ENCODE results near the gene OR1D5. TPM values are rescaled to one million over a fixed set of nuclear protein-coding genes. Genes with fewer than 3 reads are reported as not detected.
A peak's percentile ranks its signal among the peaks of the same experiment; 100 is the strongest.

The OR1D5 gene
- total and polyA plus RNA-seq, 5 experiments from 2014 or later: not detected

DNA sequence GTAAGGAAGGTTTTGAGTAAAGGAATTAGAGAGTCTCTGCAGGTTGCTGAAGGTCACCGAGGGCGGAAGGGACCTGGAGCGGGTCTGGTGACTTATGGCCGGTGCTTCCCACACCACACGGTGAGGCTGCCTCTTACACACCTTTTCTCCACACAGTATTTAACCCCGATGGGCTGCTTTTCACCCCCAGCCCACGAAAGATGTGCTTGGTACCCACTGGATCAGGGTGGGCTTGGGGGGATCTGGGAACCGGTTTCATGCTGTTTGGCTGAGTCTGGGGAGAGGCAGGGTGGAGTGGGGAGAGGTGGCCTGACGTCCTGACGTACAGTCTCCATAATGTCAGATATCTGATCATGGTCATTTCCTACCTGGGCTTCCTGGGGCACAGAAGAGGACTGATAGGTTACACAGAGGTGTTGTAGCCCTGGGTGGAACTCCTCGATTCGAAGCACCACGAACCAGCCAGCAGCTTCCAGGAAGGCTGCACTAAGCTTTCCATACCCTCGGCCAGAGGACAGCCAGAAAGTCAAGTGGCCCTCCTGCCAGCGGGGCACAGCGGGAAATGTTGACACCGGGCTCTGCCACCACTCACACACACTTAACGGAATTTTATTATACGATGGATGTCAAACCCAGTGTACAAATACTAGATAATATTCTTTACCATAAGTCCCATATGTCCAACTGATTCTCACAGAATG lies 34.0 kb downstream of the OR1D5 start:
- DNase-seq (no peak), ATAC-seq (no peak)
- POLR2A ChIA-PET: no interaction called here
- no peak overlapping the region for H3K27ac Mint-ChIP-seq
- H3K4me3 Mint-ChIP-seq: no peak overlapping the region
- H3K36me3 Mint-ChIP-seq: peaks cover 1 to 33% (median 14%) of the 10 kb centered on the region in 3 donors
- H3K4me1 Mint-ChIP-seq: no peaks in the 10 kb centered on the region
- no peaks in the 10 kb centered on the region for H3K27me3 Mint-ChIP-seq
- peaks cover 0 to 2% (median 0%) of the 10 kb centered on the region in 9 donors for H3K9me3 Mint-ChIP-seq

DNA sequence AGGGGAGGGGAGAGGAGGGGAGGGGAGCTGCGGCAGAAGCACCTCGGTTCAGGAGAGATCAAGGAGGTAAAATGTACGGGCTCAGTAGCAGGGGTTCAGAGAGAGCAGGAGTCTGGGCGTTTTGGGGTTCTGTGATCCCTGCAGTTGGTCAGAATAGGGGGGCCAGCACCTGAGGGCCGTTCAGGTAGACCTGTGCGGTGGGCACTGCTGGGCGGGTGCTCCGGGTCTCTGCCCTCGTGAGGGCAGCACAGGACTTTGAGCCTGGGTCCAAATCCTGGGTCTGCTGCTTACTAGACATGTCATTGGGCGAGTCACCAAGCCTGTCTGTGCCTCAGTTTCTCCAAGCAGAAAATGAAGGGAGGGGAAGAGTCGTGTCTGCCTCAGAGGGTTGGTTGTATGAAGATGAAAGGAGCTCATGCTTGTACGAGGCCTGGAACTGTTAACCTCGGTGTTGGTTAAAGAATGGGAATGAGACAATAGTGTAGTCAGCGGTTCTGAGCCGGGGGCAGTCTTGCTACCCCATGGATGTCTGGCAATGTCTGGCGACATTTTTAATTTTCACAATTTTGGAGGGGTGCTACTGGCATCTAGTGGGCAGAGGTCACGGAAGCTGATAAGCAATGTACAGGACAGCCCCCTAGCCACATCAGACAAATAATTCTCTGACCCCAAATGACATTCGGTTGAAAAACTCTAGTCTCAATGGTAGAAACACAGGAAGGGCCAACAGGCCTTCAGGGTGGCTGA lies 35.4 kb downstream of the OR1D5 start:
- Mint-ChIP-seq H3K9me3 (peaks cover 0 to 15% (median 8%) of the 10 kb centered on the region in 9 donors), H3K4me1 (no peaks in the 10 kb centered on the region), H3K27me3 (no peaks in the 10 kb centered on the region), H3K27ac (peak overlapping the region in 1 of 10 donors; percentile 75), H3K4me3 (no peak overlapping the region), H3K36me3 (peaks cover 13 to 41% (median 24%) of the 10 kb centered on the region in 3 donors)
- POLR2A ChIA-PET: no interaction called here
- no peak for ATAC-seq
- no peak for DNase-seq

DNA sequence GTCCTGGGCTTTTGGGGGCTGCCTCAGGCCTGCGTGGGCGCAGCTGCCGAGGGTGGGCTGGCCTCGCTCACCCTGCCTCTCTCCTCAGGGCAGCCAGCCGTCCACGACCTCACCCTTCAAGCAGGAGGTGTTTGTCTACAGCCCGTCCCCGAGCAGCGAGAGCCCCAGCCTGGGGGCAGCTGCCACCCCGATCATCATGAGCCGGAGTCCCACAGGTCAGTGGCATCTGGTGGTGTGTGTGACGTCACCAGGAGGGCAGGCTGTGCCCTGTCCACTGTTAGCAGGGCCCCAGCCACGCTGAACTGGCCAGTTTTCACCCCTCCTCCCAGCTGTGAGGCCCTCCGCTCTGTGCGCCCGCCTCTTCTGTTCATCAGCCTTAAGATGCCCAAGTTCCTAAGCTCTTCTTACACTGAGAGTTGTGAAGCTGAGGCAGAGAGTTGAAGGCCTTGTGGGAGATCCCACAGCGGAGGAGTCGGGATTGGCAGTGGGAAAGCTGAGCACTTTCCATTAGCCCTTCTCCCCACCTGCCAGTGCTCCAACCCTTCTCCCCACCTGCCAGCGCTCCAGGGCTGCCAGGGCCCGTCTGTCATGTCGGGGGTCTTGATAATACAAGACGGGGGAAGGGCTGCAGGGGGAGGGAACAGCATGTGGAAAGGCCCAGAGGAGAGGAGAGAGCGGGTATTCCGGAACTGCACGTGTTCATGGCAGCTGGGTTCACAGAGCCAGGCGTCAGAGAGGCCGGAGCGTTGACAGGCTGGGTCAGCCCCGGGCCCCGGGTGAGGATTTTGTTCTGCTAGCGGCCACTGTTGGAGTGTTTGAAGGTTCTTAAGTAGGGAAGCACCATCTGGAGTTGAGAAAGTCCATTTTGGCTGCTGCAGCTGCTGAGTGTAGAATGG lies 36.3 kb downstream of the OR1D5 start:
- POLR2A ChIA-PET: no interaction called here
- peaks cover 4 to 23% (median 15%) of the 10 kb centered on the region in 9 donors for H3K9me3 Mint-ChIP-seq
- no peaks in the 10 kb centered on the region for H3K4me1 Mint-ChIP-seq
- H3K27ac Mint-ChIP-seq: no peak overlapping the region
- DNase-seq (no peak), ATAC-seq (no peak)
- H3K36me3 Mint-ChIP-seq: peaks cover 21 to 50% (median 32%) of the 10 kb centered on the region in 3 donors
- no peak overlapping the region for H3K4me3 Mint-ChIP-seq
- H3K27me3 Mint-ChIP-seq: no peaks in the 10 kb centered on the region

DNA sequence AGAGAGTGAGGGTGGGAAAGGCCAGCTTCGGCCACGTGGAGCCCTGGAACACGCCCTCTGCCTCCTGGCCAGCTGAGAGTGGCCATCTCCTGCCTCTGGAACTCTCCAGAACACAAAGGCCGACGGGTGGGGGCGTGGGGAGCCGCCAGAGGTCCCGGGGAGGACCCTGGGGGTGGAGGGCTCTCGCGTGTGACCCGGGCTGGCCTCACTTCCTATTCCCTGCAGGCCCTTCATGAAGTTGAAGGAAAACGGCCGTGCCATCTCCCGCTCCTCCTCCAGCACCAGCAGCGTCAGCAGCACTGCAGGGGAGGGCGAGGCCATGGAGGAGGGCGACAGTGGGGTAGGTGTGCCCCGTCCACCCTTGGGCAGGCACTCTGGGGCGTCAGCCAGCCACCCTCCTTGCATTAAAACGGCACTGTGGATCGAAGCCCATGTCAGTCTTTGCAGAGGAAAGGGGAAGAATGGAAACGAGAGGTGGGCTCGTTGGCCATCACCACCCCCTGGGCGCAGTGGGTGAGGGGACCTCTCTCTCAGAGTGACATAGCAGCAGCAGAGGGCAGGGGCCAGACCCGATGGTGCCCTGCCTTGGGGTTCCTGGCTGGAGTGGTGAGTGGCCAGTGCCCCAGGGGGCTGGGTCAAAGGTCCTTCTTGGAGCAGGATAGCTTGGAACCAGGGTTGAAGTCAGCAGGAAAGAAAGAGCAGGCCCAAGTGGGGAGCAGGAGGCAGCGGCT lies 37.1 kb downstream of the OR1D5 start:
- H3K9me3 Mint-ChIP-seq: peaks cover 8 to 29% (median 19%) of the 10 kb centered on the region in 9 donors
- ATAC-seq (no peak), DNase-seq (no peak)
- peak overlapping the region in 1 of 10 donors; percentile 33 for H3K4me3 Mint-ChIP-seq
- no peak overlapping the region for H3K27ac Mint-ChIP-seq
- POLR2A ChIA-PET: no interaction called here
- H3K4me1 Mint-ChIP-seq: no peaks in the 10 kb centered on the region
- H3K27me3 Mint-ChIP-seq: no peaks in the 10 kb centered on the region
- H3K36me3 Mint-ChIP-seq: peaks cover 27 to 58% (median 40%) of the 10 kb centered on the region in 3 donors

DNA sequence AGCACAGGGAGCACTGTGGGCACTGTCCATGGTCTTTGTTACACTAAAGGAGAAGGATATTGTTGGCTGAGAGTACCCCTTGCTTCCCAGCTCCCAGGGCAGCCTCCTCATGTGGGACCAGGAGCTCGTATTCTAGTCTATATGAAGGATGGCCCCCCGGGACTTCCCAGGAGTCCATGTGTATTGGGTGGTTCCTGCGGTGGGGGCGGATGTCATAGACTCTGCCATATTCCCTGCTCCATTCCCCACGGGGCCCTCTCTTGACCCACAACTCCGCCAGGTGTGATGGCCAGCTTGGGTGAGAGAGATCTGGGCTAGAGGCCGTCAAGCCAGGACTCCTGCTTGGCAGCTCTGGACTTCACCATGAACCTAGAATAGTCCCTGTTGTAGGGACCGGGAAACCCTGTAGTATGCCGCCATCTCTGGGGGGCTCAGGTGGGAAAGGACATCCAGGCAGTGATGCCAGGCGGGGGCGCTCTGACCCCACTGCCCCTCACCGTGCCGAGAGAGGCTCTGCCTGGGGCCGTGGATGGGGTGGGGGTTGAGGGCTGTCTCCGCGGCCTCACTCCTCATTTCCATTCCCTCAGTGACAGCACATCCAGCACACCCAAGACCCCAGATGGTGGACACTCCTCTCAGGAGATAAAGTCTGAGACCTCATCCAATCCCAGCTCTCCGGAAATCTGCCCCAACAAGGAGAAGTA lies 37.8 kb downstream of the OR1D5 start:
- Mint-ChIP-seq H3K9me3 (peaks cover 8 to 34% (median 19%) of the 10 kb centered on the region in 9 donors), H3K4me1 (no peaks in the 10 kb centered on the region), H3K27me3 (no peaks in the 10 kb centered on the region), H3K27ac (no peak overlapping the region), H3K4me3 (no peak overlapping the region), H3K36me3 (peaks cover 33 to 62% (median 45%) of the 10 kb centered on the region in 3 donors)
- POLR2A ChIA-PET: no interaction called here
- DNase-seq: no peak
- ATAC-seq: no peak

DNA sequence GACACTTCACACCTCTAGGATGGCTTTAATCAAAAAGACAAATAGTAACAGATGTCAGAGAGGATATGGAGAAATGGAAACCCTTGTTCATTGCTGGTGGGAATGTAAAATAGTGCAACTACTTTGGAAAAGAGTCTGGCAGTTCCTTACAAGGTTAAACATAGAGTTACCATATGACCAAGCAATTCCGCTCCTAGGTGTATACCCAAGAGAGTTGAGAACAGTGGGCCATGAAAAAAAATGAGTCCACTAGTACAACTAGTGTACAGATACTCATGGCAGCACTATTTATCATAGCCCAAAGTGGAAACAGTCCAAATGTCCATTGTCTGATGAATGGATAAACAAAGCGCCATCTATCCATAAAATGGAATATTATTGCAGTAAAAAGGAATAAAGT lies 39.1 kb downstream of the OR1D5 start:
- Mint-ChIP-seq H3K27me3 (no peaks in the 10 kb centered on the region), H3K4me1 (no peaks in the 10 kb centered on the region), H3K27ac (no peak overlapping the region), H3K36me3 (peaks cover 34 to 59% (median 54%) of the 10 kb centered on the region in 3 donors), H3K4me3 (no peak overlapping the region), H3K9me3 (peaks cover 8 to 34% (median 19%) of the 10 kb centered on the region in 9 donors)
- POLR2A ChIA-PET: no interaction called here
- ATAC-seq: no peak
- no peak for DNase-seq

DNA sequence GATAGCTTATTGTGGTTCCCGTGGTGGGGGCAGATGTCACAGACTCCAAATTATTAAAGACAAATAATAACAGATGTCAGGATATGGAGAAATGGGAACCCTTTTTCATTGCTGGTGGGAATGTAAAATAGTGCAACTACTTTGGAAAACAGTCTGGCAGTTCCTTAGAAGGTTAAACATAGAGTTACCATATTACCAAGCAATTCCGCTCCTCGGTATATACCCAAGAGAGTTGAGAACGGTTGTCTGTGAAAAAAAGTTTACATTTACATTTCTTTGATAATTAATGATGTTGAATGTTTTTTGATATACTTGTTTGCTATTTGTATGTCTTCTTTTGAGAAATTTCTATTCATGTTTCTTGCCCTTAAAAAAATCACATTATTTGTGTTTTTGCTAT lies 41.2 kb downstream of the OR1D5 start:
- no peaks in the 10 kb centered on the region for H3K27me3 Mint-ChIP-seq
- H3K9me3 Mint-ChIP-seq: peaks cover 8 to 34% (median 19%) of the 10 kb centered on the region in 9 donors
- ATAC-seq (no peak), DNase-seq (no peak)
- POLR2A ChIA-PET: no interaction called here
- H3K4me3 Mint-ChIP-seq: no peak overlapping the region
- H3K4me1 Mint-ChIP-seq: no peaks in the 10 kb centered on the region
- peaks cover 34 to 47% (median 40%) of the 10 kb centered on the region in 3 donors for H3K36me3 Mint-ChIP-seq
- H3K27ac Mint-ChIP-seq: no peak overlapping the region

DNA sequence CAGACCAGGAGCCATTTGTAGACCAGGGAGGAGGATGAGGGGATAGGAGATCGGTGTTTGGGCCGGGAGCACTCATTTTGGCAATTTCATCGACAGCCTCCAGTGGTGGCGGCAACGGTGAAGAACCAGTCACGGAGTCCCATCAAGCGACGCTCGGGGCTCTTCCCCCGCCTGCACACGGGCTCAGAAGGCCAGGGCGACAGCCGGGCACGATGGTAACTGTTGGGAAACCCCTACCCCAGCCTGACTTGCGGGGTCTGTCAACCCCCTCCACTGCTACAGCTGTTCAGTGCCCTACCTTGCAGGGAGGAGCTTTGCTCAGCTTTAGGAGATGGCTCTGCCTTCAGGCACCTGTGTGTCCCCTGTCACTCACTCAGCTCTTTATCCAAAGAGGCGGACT lies 43.0 kb downstream of the OR1D5 start:
- Mint-ChIP-seq H3K4me3 (no peak overlapping the region), H3K9me3 (peaks cover 8 to 34% (median 19%) of the 10 kb centered on the region in 9 donors), H3K36me3 (peaks cover 34 to 52% (median 36%) of the 10 kb centered on the region in 3 donors), H3K27ac (no peak overlapping the region), H3K4me1 (no peaks in the 10 kb centered on the region), H3K27me3 (no peaks in the 10 kb centered on the region)
- no peak for DNase-seq
- POLR2A ChIA-PET: no interaction called here
- ATAC-seq: no peak

DNA sequence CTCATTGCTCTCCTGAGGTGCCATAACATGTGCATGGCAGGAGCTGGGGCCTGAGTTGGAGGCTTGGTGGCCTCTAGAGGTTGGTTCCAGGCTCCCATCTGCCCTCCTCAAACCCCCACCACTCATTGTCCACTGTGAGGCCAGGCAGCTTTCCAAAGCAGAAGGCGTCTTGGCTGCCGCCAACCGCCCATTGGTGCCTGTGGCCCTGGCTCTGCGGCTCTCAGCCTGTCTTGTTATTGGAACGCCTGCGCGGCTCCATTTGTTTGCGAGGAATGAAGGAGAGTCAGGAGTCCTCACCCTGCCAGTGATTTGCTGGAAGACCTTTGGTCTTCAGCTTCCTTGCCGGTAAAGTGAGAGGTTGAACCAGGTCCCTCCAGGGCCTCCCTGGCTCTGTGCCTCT lies 43.6 kb downstream of the OR1D5 start:
- peaks cover 8 to 34% (median 19%) of the 10 kb centered on the region in 9 donors for H3K9me3 Mint-ChIP-seq
- POLR2A ChIA-PET: no interaction called here
- ATAC-seq (no peak), DNase-seq (no peak)
- H3K4me3 Mint-ChIP-seq: no peak overlapping the region
- peaks cover 34 to 52% (median 36%) of the 10 kb centered on the region in 3 donors for H3K36me3 Mint-ChIP-seq
- no peaks in the 10 kb centered on the region for H3K4me1 Mint-ChIP-seq
- H3K27me3 Mint-ChIP-seq: no peaks in the 10 kb centered on the region
- H3K27ac Mint-ChIP-seq: no peak overlapping the region

DNA sequence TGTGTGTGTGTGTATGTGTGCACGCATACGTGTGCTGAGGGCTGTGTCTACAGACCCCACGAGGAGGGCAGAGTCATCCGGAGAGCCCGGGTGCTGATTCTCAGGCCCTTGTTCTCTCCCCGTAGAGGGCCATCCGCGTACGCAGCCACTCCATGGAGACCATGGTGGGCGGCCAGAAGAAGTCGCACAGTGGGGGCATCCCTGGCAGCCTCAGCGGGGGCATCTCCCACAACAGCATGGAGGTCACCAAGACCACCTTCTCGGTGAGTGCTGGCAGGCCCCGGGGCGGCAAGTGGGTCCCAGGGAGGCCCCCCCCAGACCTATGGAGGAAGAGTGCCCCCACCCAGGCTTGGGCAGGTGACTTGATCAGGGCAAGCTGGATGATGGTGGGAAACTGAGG lies 45.5 kb downstream of the OR1D5 start:
- H3K27ac Mint-ChIP-seq: no peak overlapping the region
- DNase-seq: no peak
- H3K4me1 Mint-ChIP-seq: no peaks in the 10 kb centered on the region
- peaks cover 8 to 19% (median 11%) of the 10 kb centered on the region in 9 donors for H3K9me3 Mint-ChIP-seq
- POLR2A ChIA-PET: no interaction called here
- no peak for ATAC-seq
- H3K27me3 Mint-ChIP-seq: no peaks in the 10 kb centered on the region
- peaks cover 21 to 42% (median 30%) of the 10 kb centered on the region in 3 donors for H3K36me3 Mint-ChIP-seq
- no peak overlapping the region for H3K4me3 Mint-ChIP-seq

DNA sequence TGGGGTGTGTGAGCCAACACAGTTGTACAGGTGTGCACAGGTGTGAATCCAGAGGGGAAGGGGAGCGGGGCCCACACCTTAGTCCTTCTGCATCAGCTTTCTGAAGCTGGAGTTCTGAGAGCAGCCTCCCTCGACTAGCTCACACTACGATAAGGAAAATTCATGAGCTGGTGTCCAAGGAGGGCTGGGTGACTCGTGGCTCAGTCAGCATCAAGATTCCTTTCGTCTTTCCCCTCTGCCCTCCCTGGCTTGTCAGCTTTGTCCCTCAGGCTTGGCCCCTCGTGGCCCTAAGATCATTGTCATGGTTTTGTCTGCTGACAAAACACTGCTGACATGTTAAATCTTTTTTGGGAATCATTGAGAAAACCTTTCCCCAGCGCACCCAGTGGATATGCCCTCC lies 47.5 kb downstream of the OR1D5 start:
- Mint-ChIP-seq H3K36me3 (peaks cover 4 to 23% (median 15%) of the 10 kb centered on the region in 3 donors), H3K27me3 (no peaks in the 10 kb centered on the region), H3K4me3 (no peak overlapping the region), H3K9me3 (peaks cover 0 to 2% (median 0%) of the 10 kb centered on the region in 9 donors), H3K27ac (peak overlapping the region in 1 of 10 donors; percentile 34), H3K4me1 (peaks cover 0 to 3% (median 0%) of the 10 kb centered on the region in 4 donors)
- POLR2A ChIA-PET: no interaction called here
- no peak for DNase-seq
- ATAC-seq: no peak

Measured in naive thymus-derived CD8-positive, alpha-beta T cell (primary cell).